ENCODE data around the gene TEPSIN. TPM values are rescaled to one million over a fixed set of nuclear protein-coding genes. Genes with fewer than 3 reads are reported as not detected.

The TEPSIN gene
- total RNA-seq, 1 experiment from 2014 or later = 38.8 TPM

- no CpG with 5 or more reads among the region's 26 CpGs for WGBS (ENCODE audit: extremely low coverage, insufficient read length, low lambda C conversion rate)
- no peak overlapping the region for H2BK15ac ChIP-seq (ENCODE audit: low read depth, low read length)
- peaks cover 0 to 6% (median 4%) of the 10 kb centered on the region in 3 experiments; a peak in 4 of 7 replicates for H3K36me3 Mint-ChIP-seq (ENCODE audit: insufficient read depth in 1 of 3, low read depth in 3 of 3)
Measured at GRCh38 chr17:81187586-81188490, 51.0 kb downstream of the TEPSIN start.

More at GRCh38 chr17:81187586-81188490, 51.0 kb downstream of the TEPSIN start:
- H2BK12ac ChIP-seq (ENCODE audit: insufficient read length, low read depth, low read length) = no peak overlapping the region
- H4K91ac ChIP-seq (ENCODE audit: insufficient read length, low read depth, low read length) = no peak overlapping the region
- no peaks in the 10 kb centered on the region for H3K79me1 ChIP-seq (ENCODE audit: insufficient read depth, low read depth, low read length, poor library complexity, severe bottlenecking)
- Mint-ChIP-seq H3K9me3 (no peaks in the 10 kb centered on the region), H3K4me1 (peaks cover 2 to 4% of the 10 kb centered on the region in 2 experiments; a peak in 1 of 4 replicates), H3K27me3 (ENCODE audit: low read depth) (no peaks in the 10 kb centered on the region), H3K27ac (no peak overlapping the region; a peak in 1 of 7 replicates), H3K4me3 (no peak overlapping the region)
- no peak overlapping the region for H3K18ac ChIP-seq (ENCODE audit: insufficient read length, low read depth, low read length)
- TF ChIP-seq, protein P1, sequence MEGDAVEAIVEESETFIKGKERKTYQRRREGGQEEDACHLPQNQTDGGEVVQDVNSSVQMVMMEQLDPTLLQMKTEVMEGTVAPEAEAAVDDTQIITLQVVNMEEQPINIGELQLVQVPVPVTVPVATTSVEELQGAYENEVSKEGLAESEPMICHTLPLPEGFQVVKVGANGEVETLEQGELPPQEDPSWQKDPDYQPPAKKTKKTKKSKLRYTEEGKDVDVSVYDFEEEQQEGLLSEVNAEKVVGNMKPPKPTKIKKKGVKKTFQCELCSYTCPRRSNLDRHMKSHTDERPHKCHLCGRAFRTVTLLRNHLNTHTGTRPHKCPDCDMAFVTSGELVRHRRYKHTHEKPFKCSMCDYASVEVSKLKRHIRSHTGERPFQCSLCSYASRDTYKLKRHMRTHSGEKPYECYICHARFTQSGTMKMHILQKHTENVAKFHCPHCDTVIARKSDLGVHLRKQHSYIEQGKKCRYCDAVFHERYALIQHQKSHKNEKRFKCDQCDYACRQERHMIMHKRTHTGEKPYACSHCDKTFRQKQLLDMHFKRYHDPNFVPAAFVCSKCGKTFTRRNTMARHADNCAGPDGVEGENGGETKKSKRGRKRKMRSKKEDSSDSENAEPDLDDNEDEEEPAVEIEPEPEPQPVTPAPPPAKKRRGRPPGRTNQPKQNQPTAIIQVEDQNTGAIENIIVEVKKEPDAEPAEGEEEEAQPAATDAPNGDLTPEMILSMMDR (conservative IDR thresholded peaks at IDR 0.05) = no peak
- H3K14ac ChIP-seq (ENCODE audit: insufficient read depth, low read length) = no peak overlapping the region
- no peaks in the 10 kb centered on the region for H4K20me1 ChIP-seq (ENCODE audit: control insufficient read depth, insufficient read depth, insufficient read length)
- H2AK5ac ChIP-seq (ENCODE audit: insufficient read length, low read length) = no peak overlapping the region
- no peak overlapping the region for H4K5ac ChIP-seq (ENCODE audit: insufficient read length, low read depth, low read length)
- no peak for DNase-seq
- no peak overlapping the region for H3K27ac ChIP-seq (ENCODE audit: insufficient read length, low read depth, low read length)
- no peaks in the 10 kb centered on the region for H3K9me3 ChIP-seq (ENCODE audit: control insufficient read depth, low read depth, low read length)
- H3K4me2 ChIP-seq (ENCODE audit: insufficient read depth, insufficient read length, low read length) = no peak overlapping the region
- H3K23me2 ChIP-seq (ENCODE audit: insufficient read length, low read depth, low read length, poor library complexity, severe bottlenecking) = no peaks in the 10 kb centered on the region
- H2BK5ac ChIP-seq (ENCODE audit: insufficient read length, low read length) = no peak overlapping the region
- no peak overlapping the region for H2BK120ac ChIP-seq (ENCODE audit: low read depth, low read length, poor library complexity, severe bottlenecking)
- H3K27me3 ChIP-seq (ENCODE audit: insufficient read depth, low read length) = no peaks in the 10 kb centered on the region
- no peaks in the 10 kb centered on the region for H3K79me2 ChIP-seq (ENCODE audit: insufficient read depth, low read length)
- H3K4me1 ChIP-seq (ENCODE audit: insufficient read depth, low read length) = no peaks in the 10 kb centered on the region
- no peak overlapping the region for H2AFZ ChIP-seq (ENCODE audit: low read length)
- H3K9ac ChIP-seq (ENCODE audit: extremely low read depth, insufficient read length, low read length) = no peak overlapping the region
- no peak overlapping the region for H3K4ac ChIP-seq (ENCODE audit: low read depth, low read length)
- H2BK20ac ChIP-seq (ENCODE audit: low read depth, low read length, poor library complexity, severe bottlenecking) = no peak overlapping the region
- H3K56ac ChIP-seq (ENCODE audit: insufficient read length, low read depth, low read length) = no peak overlapping the region
- no peak overlapping the region for H3T11ph ChIP-seq (ENCODE audit: low read length)
- H4K8ac ChIP-seq (replicated peaks; ENCODE audit: insufficient read length, low read depth, low read length) = no peak overlapping the region
- H3K23ac ChIP-seq (ENCODE audit: insufficient read length, low read depth, low read length) = no peak overlapping the region
